ENCODE results near the gene ADARB2. TPM values are rescaled to one million over a fixed set of nuclear protein-coding genes. Genes with fewer than 3 reads are reported as not detected.
"Not testable (repeated sequence)": the region's sequence is repeated elsewhere in the genome, so short reads cannot be mapped to it uniquely, and the experiment has no call there.

The ADARB2 gene
- total and polyA plus RNA-seq, 4 experiments from 2014 or later = 13.5 to 14.1 TPM; not detected in 2

DNA sequence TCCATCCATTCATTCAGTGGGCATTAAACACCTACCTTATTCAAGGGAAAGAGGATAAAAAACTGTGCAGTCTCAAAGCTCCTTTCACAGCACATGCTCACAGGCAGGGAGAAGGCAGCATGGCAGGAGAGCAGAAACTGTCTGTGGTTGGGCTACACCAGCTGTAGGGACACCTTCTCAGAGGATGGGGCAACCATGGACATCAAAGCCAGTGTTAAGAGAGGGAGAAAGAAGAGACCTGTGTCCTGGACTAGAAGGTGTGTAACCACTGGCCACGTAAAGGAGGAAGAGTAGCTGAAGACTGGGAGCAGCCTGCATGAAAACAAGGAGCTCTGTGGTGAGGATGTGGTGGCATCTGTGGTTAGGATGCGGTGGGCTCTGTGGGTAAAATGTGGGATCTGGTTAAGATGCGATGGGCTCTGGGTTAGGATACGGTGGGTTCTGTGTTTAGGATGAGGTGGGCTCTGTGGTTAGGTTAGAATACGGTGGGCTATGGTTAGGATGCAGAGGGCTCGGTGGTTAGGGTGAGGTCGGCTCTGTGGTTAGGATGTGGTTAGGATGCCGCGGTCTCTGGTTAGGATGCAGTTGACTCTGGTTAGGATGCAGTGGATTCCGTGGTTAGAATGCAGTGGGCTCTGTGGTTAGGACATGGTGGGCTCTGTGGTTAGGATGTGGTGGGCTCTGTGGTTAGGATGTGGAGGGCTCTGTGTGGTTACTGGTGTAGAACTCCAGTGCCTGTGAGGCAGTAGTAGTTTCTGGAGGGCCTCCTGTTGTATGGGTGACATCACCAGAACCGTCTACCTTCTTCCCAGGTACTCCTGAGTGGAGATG, 483.6 kb downstream of the ADARB2 start:
- no peaks in the 10 kb centered on the region for H3K36me3 ChIP-seq (ENCODE audit: insufficient read depth, low read length)
- peak overlapping the region in 3 of 8 donors; percentile 52 to 55 (median 55) for H3K4me3 Mint-ChIP-seq
- H3K9me3 ChIP-seq (ENCODE audit: control insufficient read depth in 1 of 2, low read length in 2 of 2) = no peaks in the 10 kb centered on the region
- no peak for DNase-seq
- H3K27ac ChIP-seq (ENCODE audit: low read depth, low read length) = no peak overlapping the region
- peak overlapping the region; percentile 3 to 87 (median 68) for H3K27ac Mint-ChIP-seq
- H3K27me3 ChIP-seq (ENCODE audit: insufficient read depth, low read length) = peaks cover 13% of the 10 kb centered on the region
- H3K4me1 ChIP-seq (ENCODE audit: insufficient read depth, low read length) = peaks cover 32% of the 10 kb centered on the region
- CTCF ChIA-PET (ENCODE audit: partially characterized antibody) = interaction anchor here (1.2 kb wide), 1 partner anchor 10 kb away, joined by 3 read pairs; no protein-coding TSS in a partner anchor
- intact Hi-C loops (cut with micrococcal nuclease) = no loop called here
- H3K36me3 Mint-ChIP-seq = no peaks in the 10 kb centered on the region
- POLR2A ChIA-PET (ENCODE audit: partially characterized antibody) = interaction anchor here (2.5 kb wide), 1 partner anchor 13 kb away, joined by 10 read pairs; no protein-coding TSS in a partner anchor
- H3K27me3 Mint-ChIP-seq = peaks cover 33 to 38% of the 10 kb centered on the region in 2 donors
- peaks cover 0 to 7% (median under 1%) of the 10 kb centered on the region in 8 donors for H3K9me3 Mint-ChIP-seq
- H3K4me1 Mint-ChIP-seq = peaks cover 13 to 45% (median 36%) of the 10 kb centered on the region in 4 donors
- H3K4me3 ChIP-seq (ENCODE audit: low read length in 2 of 2) = no peak overlapping the region

DNA sequence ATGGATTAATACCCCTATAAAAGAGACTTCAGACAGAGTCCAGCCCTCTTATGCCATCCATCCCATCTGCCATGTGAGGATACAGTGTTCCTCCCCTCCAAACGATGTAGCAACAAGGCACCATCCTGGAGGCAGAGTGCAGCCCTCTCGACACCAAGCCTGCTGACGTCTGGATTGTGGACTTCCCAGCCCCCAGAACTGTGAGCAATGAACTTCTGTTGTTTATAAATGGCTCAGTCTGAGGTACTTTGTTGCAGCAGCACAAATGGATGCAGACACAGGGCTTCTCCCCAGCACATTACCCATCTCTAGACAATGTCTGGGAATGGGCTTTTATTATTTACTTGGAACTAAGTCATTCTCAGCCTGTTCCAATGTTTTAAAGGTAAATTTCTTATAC, 485.6 kb downstream of the ADARB2 start:
- peaks cover 13 to 43% (median 37%) of the 10 kb centered on the region in 4 donors for H3K4me1 Mint-ChIP-seq

DNA sequence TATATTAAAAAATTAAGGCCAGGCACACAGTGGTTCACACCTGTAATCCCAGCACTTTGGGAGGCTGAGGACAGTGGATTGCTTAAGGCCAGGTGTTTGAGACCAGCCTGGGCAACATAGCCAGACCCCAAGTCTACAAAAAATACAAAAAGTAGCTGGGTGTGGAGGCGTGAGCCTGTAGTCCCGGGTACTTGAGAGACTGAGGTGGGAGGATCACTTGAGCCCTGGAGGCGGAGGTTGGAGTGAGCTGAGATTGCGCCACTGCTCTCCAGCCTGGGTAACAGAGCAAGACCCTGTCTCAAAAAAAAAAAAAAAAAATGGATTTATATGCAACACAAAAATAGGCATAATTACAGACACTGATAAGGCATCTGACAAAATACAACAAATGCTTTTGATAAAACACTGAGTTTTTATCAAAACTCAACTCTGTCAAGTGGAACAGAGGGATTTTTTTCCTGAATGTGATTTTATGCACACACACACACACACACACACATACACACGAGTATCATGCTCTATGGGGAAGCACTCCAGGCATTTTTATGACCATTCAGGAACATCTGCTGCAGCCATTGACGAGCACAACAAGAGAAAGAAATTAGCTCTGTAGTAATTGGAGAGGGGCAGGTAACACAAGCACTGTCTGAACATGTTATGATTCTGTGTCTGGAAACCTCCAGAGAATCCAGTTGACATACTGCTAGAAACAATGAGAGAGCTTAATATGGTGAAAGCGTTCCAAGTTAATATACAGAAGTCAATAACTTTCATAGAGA, 488.0 kb downstream of the ADARB2 start:
- Mint-ChIP-seq H3K4me1 (peaks cover 9 to 23% (median 18%) of the 10 kb centered on the region in 4 donors), H3K27me3 (peaks cover 27 to 49% of the 10 kb centered on the region in 2 donors), H3K36me3 (peaks cover 0 to 2% of the 10 kb centered on the region in 2 donors), H3K9me3 (peaks cover 0 to 6% (median 4%) of the 10 kb centered on the region in 8 donors), H3K4me3 (no peak overlapping the region), H3K27ac (no peak overlapping the region)
- no peak overlapping the region for H3K4me3 ChIP-seq (ENCODE audit: low read length in 2 of 2)
- intact Hi-C loops (cut with micrococcal nuclease) = no loop called here
- H3K27ac ChIP-seq (ENCODE audit: low read depth, low read length) = no peak overlapping the region
- POLR2A ChIA-PET (ENCODE audit: partially characterized antibody) = no interaction called here
- no peaks in the 10 kb centered on the region for H3K9me3 ChIP-seq (ENCODE audit: control insufficient read depth in 1 of 2, low read length in 2 of 2)
- DNase-seq = no peak
- H3K36me3 ChIP-seq (ENCODE audit: insufficient read depth, low read length) = no peaks in the 10 kb centered on the region
- H3K4me1 ChIP-seq (ENCODE audit: insufficient read depth, low read length) = peaks cover 7% of the 10 kb centered on the region
- CTCF ChIA-PET (ENCODE audit: partially characterized antibody) = no interaction called here
- H3K27me3 ChIP-seq (ENCODE audit: insufficient read depth, low read length) = no peaks in the 10 kb centered on the region

More for the DNA sequence above, 485.6 kb downstream of the ADARB2 start:
- H3K36me3 ChIP-seq (ENCODE audit: insufficient read depth, low read length) = no peaks in the 10 kb centered on the region
- H3K27me3 Mint-ChIP-seq = peaks cover 26 to 42% of the 10 kb centered on the region in 2 donors
- H3K4me1 ChIP-seq (ENCODE audit: insufficient read depth, low read length) = peaks cover 31% of the 10 kb centered on the region
- intact Hi-C loops (cut with micrococcal nuclease) = no loop called here
- H3K27ac ChIP-seq (ENCODE audit: low read depth, low read length) = no peak overlapping the region
- H3K36me3 Mint-ChIP-seq = no peaks in the 10 kb centered on the region
- H3K4me3 Mint-ChIP-seq = no peak overlapping the region
- peaks cover 0 to 6% (median 0%) of the 10 kb centered on the region in 8 donors for H3K9me3 Mint-ChIP-seq
- CTCF ChIA-PET (ENCODE audit: partially characterized antibody) = no interaction called here
- no peak overlapping the region for H3K4me3 ChIP-seq (ENCODE audit: low read length in 2 of 2)
- POLR2A ChIA-PET (ENCODE audit: partially characterized antibody) = interaction anchor here (2.5 kb wide), 1 partner anchor 11 kb away, joined by 10 read pairs; no protein-coding TSS in a partner anchor
- H3K27ac Mint-ChIP-seq = no peak overlapping the region
- peaks cover 5% of the 10 kb centered on the region for H3K27me3 ChIP-seq (ENCODE audit: insufficient read depth, low read length)
- no peak for DNase-seq
- no peaks in the 10 kb centered on the region for H3K9me3 ChIP-seq (ENCODE audit: control insufficient read depth in 1 of 2, low read length in 2 of 2)

DNA sequence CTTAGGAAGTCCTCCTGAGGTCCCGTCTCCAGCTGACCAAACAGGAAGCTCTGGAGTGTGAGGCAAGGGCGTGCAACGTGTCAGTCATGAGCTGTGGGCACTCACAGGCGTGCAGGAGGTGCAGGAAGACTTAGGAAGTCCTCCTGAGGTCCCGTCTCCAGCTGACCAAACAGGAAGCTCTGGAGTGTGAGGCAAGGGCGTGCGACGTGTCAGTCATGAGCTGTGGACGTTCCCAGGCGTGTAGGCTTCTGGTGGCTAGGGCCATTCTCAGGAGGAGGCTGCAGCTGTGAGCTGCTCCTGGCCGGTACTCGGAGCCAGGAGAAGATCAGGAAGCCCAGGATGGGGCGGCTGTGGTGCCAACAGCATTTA, 489.1 kb downstream of the ADARB2 start:
- H3K4me3 Mint-ChIP-seq; H3K36me3 ChIP-seq (ENCODE audit: insufficient read depth, low read length); CTCF ChIA-PET (ENCODE audit: partially characterized antibody); H3K4me1 ChIP-seq (ENCODE audit: insufficient read depth, low read length); POLR2A ChIA-PET (ENCODE audit: partially characterized antibody); H3K27ac ChIP-seq (ENCODE audit: low read depth, low read length); intact Hi-C loops (cut with micrococcal nuclease); H3K27ac Mint-ChIP-seq; H3K27me3 ChIP-seq (ENCODE audit: insufficient read depth, low read length); H3K36me3 Mint-ChIP-seq; H3K4me3 ChIP-seq (ENCODE audit: low read length in 2 of 2); DNase-seq; H3K9me3 ChIP-seq (ENCODE audit: control insufficient read depth in 1 of 2, low read length in 2 of 2); H3K9me3 Mint-ChIP-seq: not testable (repeated sequence)
- peaks cover under 1 to 12% (median 8%) of the 10 kb centered on the region in 4 donors for H3K4me1 Mint-ChIP-seq
- H3K27me3 Mint-ChIP-seq = peaks cover 29 to 43% of the 10 kb centered on the region in 2 donors

DNA sequence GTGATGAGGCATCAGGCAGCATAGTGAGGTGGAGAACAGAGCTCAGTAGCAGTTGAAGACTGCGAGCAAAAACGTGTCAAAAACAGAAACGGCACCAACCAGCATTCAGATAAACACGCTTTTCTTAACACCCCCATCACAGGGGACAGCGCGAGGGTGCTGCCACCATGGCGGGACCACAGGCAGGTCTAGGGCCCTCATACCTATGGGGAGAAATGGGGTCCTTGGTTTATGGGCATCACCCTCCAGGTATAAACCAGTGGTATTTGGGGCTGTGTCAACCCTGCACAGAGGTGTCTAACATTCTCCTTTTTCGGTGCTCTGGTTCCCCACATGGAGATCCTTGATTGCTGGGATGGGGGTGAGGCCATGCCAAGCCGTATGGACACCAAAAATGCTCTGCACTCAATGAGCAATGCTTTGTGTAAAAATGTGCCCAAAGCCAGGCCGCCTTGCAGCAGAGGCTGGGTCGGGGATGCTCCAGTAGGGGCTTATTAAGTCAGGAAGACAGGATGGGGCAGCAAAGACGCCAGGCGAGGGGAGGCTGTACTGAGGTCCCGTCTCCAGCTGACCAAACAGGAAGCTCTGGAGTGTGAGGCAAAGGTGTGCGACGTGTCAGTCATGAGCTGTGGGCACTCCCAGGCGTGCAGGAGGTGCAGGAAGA, 489.6 kb downstream of the ADARB2 start:
- POLR2A ChIA-PET (ENCODE audit: partially characterized antibody) = no interaction called here

DNA sequence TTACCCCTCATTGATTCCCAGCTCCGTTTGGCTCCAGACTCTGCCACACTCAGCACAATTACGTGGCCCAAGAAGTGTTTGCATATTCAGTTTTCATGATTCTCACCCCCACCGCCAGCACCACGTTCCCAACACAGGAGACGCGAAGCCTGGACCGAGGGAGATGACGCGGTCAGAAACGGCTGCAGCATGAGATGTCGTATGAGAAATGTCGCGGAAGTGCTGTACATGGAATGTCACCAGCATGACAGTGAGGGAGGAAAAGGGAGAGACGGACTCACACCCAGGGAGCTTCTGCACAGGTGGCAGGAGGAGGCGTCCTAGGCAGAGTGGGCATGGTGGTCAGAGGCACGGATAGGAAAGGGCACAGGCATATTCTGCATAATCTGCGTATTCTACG, 492.8 kb downstream of the ADARB2 start:
- no peak overlapping the region for H3K4me3 ChIP-seq (ENCODE audit: low read length in 2 of 2)
- no peaks in the 10 kb centered on the region for H3K27me3 ChIP-seq (ENCODE audit: insufficient read depth, low read length)
- peaks cover 0 to 6% (median 0%) of the 10 kb centered on the region in 8 donors for H3K9me3 Mint-ChIP-seq
- H3K4me3 Mint-ChIP-seq = no peak overlapping the region
- H3K27ac ChIP-seq (ENCODE audit: low read depth, low read length) = no peak overlapping the region
- ChIA-PET CTCF (ENCODE audit: partially characterized antibody) (interaction anchor here (0.9 to 1.3 kb wide), 2 partner anchors 9 to 135 kb away, joined by 3 read pairs; no protein-coding TSS in a partner anchor), POLR2A (ENCODE audit: partially characterized antibody) (no interaction called here)
- H3K36me3 ChIP-seq (ENCODE audit: insufficient read depth, low read length) = no peaks in the 10 kb centered on the region
- intact Hi-C loops (cut with micrococcal nuclease) = no loop called here
- no peaks in the 10 kb centered on the region for H3K9me3 ChIP-seq (ENCODE audit: control insufficient read depth in 1 of 2, low read length in 2 of 2)
- peaks cover 9% of the 10 kb centered on the region for H3K4me1 ChIP-seq (ENCODE audit: insufficient read depth, low read length)
- peaks cover 2 to 26% (median 10%) of the 10 kb centered on the region in 4 donors for H3K4me1 Mint-ChIP-seq
- H3K27me3 Mint-ChIP-seq = peaks cover 19 to 32% of the 10 kb centered on the region in 2 donors
- peaks cover 0 to 2% of the 10 kb centered on the region in 2 donors for H3K36me3 Mint-ChIP-seq
- no peak for DNase-seq
- H3K27ac Mint-ChIP-seq = no peak overlapping the region

More for the DNA sequence above, 489.6 kb downstream of the ADARB2 start:
- peaks cover 0 to 2% of the 10 kb centered on the region in 2 donors for H3K36me3 Mint-ChIP-seq
- peaks cover 0 to 7% (median 6%) of the 10 kb centered on the region in 4 donors for H3K4me1 Mint-ChIP-seq
- peaks cover 29 to 44% of the 10 kb centered on the region in 2 donors for H3K27me3 Mint-ChIP-seq
- no peak for DNase-seq
- no peak overlapping the region for H3K27ac ChIP-seq (ENCODE audit: low read depth, low read length)
- H3K27me3 ChIP-seq (ENCODE audit: insufficient read depth, low read length) = no peaks in the 10 kb centered on the region
- no peak overlapping the region for H3K27ac Mint-ChIP-seq
- CTCF ChIA-PET (ENCODE audit: partially characterized antibody) = no interaction called here
- no peaks in the 10 kb centered on the region for H3K9me3 ChIP-seq (ENCODE audit: control insufficient read depth in 1 of 2, low read length in 2 of 2)
- intact Hi-C loops (cut with micrococcal nuclease) = no loop called here
- H3K36me3 ChIP-seq (ENCODE audit: insufficient read depth, low read length) = no peaks in the 10 kb centered on the region
- H3K4me3 Mint-ChIP-seq = no peak overlapping the region
- H3K4me3 ChIP-seq (ENCODE audit: low read length in 2 of 2) = no peak overlapping the region
- H3K4me1 ChIP-seq (ENCODE audit: insufficient read depth, low read length) = no peaks in the 10 kb centered on the region
- H3K9me3 Mint-ChIP-seq = peaks cover 0 to 6% (median 0%) of the 10 kb centered on the region in 8 donors
